ENCODE data around the gene CHPF2.
A peak's percentile ranks its signal among the peaks of the same experiment; 100 is the strongest.

Gene CHPF2, protein sequence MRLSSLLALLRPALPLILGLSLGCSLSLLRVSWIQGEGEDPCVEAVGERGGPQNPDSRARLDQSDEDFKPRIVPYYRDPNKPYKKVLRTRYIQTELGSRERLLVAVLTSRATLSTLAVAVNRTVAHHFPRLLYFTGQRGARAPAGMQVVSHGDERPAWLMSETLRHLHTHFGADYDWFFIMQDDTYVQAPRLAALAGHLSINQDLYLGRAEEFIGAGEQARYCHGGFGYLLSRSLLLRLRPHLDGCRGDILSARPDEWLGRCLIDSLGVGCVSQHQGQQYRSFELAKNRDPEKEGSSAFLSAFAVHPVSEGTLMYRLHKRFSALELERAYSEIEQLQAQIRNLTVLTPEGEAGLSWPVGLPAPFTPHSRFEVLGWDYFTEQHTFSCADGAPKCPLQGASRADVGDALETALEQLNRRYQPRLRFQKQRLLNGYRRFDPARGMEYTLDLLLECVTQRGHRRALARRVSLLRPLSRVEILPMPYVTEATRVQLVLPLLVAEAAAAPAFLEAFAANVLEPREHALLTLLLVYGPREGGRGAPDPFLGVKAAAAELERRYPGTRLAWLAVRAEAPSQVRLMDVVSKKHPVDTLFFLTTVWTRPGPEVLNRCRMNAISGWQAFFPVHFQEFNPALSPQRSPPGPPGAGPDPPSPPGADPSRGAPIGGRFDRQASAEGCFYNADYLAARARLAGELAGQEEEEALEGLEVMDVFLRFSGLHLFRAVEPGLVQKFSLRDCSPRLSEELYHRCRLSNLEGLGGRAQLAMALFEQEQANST

DNA sequence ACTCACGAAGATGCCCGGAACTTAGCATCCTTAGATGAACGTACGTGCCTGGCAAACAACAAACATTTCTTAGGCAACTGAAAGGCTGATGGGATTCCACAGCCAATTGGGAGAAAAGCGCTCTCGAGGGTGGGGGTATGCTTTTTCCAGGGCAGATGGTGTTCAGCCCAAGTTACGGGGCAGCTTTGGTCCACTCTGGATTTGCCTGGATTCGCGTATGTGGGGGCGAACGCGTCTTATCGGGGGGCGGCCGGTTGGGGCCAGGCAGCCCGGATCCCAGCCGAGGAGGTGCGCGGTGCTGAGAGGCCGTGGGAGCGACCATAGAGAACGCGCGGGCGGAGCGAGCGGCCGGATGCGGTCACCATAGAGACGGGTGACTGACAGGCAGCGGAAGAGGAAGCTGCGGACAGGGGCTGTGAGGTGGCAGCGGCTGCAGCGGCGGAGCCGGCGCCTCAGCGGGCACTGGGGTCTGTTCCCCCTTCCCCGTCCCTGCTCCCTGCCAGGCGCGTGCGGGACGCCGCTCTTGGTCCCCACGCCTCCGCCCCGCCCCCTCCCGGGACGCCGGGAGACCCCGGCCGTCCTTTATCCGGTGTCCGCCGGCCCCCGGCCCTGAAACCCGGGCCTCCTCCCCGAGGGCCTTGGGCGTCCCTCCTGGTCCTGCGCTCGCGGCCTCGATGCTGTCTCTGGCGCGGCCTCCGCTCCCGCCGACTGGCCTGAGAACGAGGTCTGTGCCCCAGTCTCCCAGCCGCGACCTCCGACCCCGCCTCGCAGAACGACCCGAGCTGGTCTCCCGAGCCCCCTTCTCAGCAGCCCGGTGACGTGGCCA, at the start of gene CHPF2:
Gene CHPF2 (plus strand): TSS at position 393 of the 826 bp plus-strand sequence. CDS start 1,529 bp downstream, outside the sequence.
- peak; percentile 87 for DNase-seq (ENCODE audit: low spot score)

DNA sequence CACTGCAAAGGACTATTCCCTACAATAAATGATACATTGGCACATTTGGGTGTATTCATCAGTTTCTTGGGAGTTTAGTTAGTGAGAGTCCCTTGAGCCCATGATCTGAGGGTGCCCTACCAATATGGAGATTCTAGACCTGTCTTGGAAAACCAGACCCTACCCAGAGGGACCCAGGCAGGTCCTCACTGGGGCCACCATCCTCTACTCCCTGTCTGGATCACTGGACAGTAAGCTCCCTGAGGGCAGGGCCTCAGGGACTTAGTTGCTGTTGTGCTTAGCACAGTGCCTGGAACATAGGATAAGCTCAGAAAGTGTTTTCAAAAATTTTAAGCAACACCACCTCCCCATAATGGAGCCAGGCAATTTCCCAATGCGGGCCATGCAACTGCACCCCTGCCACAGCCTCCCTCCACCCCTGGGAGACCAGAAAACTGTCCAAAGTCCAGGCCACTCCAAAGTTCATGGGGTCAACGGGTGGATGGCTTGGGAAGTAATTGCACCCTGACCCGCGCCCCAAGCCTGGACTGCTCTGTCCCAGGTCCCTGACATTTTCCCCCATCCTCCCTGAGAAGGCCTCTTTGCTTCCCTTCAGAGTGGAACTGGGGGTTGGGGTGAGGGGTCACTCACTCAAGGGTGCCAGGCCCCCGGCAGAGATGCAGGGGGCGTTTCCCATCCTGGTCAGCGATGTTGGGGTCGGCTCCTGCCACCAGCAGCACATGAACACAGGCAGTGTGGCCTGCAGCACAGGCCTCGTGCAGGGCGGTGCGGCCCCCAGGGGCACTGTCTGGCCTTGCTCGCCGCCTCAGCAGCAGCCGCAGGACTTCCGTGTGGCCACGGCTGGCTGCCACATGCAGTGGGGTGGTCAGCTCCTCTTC, 46.3 kb upstream of the CHPF2 start:
- DNase-seq (ENCODE audit: low spot score) = no peak

DNA sequence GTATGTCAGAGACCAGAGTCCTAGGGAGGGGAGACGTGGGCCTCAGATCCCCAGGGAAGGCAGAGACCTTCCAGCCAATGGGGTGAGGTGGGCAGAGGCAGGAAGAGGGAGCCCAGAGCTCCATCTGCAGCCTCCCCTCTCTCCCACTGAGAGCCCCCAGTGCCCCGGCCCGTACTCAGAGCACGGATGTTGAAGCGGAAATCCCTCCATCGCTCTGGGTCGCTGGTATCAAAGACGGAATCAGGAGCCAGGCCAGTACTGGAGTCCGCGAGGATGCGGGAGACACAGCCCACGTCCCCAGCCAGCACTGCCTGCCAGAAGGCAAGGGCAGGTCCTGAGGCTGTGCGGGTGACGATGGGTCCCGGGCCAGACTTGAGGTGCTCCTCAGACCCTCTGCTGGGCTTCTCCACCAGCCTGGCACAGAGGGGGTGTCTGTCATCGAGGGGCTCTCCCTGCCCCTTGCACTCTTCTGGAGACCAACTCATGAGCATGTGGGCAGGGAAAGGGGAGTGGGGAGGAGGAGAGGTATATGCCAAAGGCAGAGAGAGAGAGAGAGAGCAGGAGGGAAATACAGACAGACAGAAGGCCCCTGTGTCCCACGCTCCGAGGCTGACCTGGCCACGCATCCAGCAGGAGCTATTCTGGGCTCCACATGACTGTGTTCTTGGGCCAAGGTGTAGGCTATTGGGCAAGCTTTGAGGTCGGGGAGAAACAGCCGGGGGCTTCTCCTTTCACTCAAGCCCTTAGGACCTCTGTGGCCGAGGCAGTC, 45.5 kb upstream of the CHPF2 start, which contains the start of gene ASB10:
Gene ASB10 (minus strand): TSS at position 611 of the 769 bp plus-strand sequence. CDS start 120 bp downstream, at position 491.
- no peak for DNase-seq (ENCODE audit: low spot score)

DNA sequence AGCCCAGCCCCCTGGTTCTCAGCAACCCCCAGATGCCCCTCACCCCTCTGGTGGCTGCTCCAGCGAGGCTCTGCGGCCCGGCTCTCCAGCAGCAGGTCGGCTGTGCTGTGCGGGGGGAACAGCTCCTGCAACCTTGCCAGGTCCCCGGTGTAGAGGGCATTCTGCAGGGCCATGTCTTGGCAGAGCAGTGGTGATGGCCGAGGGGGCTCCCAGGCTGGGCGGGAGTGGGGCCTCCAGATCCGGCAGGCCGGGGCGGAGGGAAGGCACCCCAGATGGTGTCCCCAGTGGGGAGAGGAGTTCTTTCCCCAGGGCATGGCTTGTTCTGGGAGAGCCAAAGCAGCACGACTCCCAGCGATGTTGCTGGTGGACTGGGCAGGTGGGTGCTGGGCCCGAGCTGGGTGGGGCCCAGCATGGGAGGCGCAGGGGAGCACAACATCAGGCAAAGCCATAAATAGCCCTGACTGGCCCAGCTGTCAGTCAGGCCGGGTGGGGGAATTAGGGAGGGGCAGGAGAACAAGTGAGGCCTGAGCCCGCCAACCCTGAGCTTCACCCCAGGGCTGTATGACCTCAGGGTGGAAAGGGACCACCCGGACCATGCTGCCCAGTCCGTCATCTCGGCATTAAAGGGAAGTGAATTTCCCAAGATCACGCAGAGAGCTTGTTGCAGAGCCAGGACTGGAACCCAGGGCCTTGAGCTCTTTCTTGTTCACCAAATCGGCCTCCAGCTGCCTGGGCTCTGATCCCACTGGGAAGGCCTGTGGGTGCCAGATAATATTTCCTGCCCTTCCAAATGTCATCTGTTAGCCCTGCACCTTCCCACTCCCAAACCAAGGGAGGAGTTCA, 44.7 kb upstream of the CHPF2 start:
- no peak for DNase-seq (ENCODE audit: low spot score)

DNA sequence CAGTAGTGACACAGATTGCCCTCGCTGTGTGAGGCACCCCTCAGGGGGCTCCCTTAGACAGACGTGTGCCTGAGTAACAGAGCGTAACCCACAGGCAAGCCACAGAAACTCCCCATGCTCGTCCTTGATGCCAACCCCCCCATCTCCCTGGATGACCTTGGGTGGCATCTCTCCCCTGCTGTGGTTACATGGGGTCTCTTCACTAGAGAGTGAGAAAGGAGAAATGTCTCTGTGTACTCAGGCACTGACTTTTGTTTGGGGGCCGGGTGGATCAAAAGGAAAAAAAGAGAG, 44.1 kb upstream of the CHPF2 start:
- no peak for DNase-seq (ENCODE audit: low spot score)

DNA sequence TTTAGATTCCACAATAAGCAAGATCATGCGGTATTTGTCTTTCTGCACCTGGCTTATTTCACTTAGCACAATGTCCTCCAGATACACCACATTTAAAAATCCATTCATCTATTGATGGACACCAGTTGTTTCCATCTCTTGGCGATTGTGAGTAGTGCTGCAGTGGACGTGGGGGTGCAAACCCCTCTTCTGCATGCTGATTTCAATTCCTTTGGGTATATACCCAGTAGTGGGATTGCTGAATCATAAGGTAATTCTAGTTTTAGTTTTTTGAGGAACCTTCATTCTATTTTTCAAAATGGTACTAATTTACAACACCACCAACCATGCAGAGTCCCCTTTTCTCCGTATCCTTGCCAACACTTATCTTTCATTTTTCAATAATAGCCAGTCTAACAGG, 43.2 kb upstream of the CHPF2 start:
- DNase-seq (ENCODE audit: low spot score) = no peak

DNA sequence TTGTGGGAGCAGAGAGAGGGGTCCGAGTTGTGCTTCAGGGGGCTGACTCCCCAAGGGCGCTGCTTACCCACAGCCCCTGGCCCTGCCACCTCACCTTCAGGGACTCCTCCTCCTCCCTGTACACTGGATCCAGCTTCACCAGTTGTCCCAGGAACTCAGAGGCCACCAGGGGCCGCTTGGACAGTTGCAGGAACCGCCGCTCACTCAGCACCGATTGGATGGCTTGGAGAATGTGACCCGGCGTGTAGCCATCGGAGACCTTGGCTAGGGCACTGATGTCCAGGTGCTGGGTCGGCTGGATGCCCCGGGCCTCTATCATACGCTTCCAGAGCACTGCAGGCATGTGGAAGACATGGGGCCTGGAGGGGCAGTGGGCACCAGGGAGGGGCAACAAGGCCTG, 40.7 kb upstream of the CHPF2 start:
- no peak for DNase-seq (ENCODE audit: low spot score)

DNA sequence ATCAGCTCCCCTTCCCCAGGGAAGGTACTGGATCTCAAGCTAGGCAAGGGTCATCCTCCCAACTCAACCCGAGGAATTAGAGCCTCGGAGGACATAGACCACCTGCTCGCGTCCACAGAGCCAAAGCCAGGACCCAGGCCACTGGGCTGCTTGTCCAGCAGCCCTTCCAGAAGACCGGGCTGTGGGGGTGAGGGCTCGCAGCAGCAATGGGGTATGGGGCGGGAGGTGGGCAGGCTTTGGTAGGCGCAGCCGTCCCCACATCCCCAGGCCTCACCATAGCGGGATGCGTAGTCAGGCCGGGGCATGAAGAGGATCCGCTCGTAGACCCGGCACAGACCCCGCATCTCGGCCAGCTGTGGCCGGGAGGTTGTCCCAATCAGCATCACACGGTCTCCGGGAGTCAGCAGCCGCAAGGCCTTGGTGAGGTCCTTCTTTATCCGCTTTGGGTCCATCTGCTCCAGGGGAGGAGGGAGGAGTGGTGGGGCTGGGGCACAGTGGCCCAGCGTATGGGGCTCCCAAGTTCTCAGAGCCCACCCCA, 40.2 kb upstream of the CHPF2 start:
- DNase-seq (ENCODE audit: low spot score) = no peak

DNA sequence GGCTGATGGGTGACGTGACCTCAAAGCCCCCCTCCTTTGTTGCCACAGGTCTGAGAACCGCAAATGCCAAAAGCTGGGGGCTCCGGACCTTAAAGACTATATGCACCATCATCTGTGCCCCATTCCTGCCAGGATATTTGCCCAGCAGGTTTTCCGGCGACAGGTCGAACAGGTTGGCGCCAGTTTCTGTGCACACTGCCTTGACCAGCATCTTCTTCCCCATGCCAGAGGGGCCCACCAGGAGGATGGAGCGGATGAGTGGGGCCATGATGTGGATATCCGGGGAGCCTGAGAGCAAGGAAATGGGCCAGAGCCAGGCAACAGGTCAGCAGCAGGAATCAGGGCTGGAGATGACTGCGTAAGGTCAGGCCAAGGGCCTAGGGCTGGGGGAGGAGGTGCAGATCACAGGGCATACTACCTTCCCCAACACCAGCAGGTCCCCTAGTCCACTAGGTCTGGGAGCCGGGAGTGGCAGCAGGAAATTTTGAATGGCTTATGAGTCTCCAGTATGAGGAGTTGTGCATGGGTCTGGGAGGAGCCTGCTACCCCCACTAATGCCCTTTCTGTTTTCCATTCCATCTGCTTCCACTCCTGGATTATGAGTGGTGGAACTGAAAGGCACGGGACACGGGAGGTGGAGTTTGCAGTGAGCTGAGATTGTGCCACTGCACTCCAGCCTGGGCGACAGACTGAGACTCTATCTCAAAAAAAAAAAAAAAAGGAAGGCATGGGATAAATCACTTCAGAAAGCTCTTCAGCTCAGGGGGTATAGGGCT, 38.9 kb upstream of the CHPF2 start:
- no peak for DNase-seq (ENCODE audit: low spot score)

DNA sequence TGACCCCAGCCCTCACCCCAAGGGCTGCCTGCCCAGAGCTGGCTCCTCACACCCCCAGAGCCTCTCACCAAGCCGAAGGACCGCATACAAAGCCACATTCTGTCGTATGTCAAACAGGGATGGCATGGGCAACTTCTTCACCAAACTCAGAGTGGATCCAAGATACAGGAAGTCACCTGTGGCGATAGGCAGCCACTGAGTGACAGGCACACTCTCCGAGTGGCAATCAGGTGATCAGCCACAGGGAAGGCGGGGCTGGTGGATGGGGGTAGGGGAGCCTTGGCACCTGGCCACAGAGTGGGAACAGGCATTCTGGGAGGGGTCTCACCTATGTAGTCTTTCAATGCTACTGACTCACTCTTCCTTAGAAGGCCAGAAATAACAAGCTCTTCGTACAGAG, 38.1 kb upstream of the CHPF2 start:
- DNase-seq (ENCODE audit: low spot score) = no peak

DNA sequence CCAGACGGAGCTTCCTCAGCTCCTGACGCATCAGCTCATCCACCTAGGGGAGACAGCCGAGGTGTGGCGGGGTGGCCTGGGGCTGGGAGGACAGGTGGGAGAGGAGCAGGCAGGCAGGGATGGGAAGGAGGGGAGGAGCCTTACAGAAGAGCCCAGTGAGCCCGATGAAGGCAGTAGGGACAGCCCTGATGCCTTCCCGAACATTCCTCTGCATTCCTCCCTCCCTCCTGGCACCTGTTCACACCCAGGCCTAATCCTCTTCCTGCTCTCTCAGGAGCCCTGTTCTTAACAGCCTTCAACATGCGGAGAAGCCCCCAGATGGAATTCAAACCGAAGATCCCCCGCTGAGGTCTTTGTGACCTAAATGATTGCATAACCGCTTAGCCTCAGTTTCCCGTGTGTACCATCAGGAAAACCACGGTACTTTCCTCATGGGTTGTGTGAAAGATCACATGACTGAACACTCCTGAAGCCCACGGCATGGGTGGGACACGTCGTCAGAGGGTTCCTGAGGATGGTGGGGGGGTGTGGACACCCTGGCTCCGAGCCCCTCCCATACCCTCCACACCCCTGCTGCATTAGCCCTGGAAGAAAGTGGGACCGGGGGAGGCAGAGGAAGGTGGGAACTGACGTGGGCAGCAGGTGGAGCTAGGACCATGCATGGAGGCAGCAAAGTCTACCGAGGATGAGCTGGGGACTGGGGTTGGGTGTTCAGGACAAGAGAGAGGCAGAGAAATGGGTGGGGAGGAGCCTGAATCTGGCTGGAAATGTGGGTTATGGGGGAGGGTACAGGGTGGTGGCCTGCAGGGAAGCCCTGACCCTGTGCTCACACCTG, 36.5 kb upstream of the CHPF2 start:
- DNase-seq (ENCODE audit: low spot score) = no peak

DNA sequence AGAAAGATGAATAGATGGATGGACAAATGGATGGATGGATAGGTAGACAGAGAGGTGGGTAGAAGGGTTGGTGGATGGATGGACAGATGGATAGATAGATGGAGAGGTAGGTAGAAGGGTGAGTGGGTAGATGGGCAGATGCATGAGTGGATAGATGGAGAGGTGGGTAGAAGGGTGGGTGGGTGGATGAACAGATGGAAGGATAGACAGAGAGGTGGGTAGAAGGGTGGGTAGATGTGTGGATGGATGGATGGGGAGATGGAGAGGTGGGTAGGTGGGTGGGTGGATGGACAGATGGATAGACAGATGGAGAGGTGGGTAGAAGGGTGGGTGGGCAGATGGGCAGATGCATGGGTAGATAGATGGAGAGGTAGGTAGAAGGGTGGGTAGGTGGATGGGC, 34.4 kb upstream of the CHPF2 start:
- DNase-seq (ENCODE audit: low spot score) = no peak

DNA sequence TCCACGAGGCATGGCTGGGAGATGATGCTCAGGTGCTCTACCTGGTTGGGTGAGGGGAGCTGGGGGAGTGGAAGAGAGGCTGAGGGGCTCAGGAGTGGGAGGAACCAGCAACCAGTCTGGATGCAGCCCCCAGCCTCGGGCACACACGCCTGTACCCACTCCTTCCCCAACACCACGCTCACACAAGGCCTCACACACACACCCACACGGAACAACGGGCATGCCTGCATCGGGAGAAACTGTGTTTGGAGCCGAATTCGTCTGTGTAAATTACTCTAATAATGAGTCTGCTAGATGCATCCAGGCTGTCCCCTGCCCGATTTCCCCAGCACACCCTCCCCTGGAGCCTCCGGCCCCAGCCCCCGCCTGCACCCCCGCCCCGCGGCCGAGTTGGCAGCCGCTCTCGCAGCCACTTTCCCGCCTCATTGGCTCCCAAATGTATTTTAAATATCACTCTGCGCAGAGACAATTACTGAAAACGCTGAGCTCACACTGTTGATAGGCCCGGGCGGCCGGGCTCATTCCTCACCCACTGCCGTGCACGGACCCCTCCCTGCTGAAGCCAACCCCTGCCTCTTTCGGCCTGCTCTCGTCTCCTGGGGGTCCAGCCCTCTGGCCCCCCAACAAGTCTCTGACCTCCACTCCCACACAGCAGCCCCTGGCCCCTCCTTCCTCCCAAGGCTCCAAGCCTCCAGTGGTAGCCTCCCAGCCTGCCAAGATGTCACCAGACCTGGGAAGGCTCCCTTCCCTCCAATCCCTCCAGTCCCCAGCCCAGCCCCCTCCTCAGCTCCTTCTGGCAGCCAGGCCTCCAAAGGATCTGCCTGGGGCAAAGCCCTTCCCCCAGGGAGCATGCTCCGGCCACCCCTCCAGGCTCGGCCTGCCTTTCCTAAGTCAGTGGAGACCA, 33.1 kb upstream of the CHPF2 start:
- DNase-seq (ENCODE audit: low spot score) = no peak

DNA sequence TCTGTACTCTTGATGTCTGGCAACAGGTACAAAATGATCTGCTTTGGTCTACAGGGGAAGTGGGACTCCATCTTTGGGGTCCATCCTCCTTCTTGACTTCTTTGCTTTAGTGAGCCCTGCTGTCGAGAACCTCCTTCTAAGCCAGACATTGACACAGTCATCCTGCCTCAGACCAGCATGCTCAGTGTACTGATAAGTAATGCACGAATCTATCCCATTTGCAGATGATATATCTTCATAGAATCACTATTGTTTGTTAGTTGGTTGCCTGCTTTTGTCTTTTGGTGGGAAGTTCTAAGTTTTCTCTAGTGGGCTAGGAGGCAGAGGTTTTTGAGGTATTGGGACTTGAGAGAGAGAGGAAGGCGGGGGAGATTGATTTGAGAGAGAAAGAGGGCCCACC, 30.9 kb upstream of the CHPF2 start:
- DNase-seq (ENCODE audit: low spot score) = no peak

DNA sequence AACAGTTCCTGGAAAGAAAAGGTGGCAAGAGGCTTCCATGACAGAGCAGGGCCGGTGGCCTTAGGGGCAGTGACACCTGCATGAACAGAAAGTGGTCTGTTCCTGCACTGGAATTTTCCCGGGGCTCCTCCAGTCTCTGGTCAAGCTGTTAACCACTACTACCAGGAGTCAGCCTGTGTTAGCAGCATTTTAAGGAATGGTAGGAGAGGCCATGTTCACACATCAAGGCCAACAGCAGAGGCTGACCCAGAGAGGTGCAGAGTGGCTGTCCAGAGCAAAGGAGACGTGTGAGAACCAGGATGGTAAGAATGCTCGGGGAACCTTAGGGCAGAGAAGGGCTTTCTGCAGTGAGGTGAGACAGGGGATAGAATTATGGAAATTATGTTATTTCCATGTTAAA, 30.5 kb upstream of the CHPF2 start:
- no peak for DNase-seq (ENCODE audit: low spot score)

DNA sequence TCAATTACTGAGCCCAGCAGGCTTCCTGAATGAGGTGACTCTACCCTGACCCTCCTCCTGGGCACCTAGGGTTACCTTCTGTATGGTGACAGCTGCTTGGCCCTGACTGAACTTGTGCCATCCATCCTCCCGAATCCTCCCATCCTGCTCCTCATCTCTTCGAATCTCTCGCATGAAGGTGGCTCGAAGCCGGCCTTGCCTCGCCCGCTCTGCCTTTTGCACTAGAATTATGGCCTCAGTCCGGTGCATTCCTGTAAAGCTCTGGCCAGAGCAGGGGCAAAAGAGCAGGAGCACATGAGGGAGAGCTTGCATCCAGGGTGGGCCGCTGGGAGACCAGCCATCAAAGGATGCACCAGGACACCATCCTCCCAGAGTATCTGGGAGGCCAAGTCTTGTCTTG, 29.4 kb upstream of the CHPF2 start:
- DNase-seq (ENCODE audit: low spot score) = no peak
